Chondrocyte (in vitro differentiated cells): ENCODE results near the gene HM13. TPM values are rescaled to one million over a fixed set of nuclear protein-coding genes. Genes with fewer than 3 reads are reported as not detected.

Source experiments
- DNase-seq: peaks from one replicate; pipeline ENCODE4 v3.0.0; 2021; ENCODE audit warnings: mixed read lengths, low spot score
- H3K27ac Mint-ChIP-seq: one replicate; pipeline ENCODE4 v1.8.0; 2021; ENCODE audit warnings: mild to moderate bottlenecking, moderate library complexity, mixed read lengths; ENCODE audit not compliant: unreplicated experiment
- H3K27me3 Mint-ChIP-seq: 2 replicates; pipeline ENCODE4 v1.8.0; 2021; ENCODE audit warnings: low read depth, mixed read lengths
- H3K36me3 Mint-ChIP-seq: 2 replicates; pipeline ENCODE4 v1.8.0; 2021; ENCODE audit warnings: low read depth, mixed read lengths
- H3K4me1 Mint-ChIP-seq: 2 replicates; pipeline ENCODE4 v1.8.0; 2021; ENCODE audit warnings: low read depth, mild to moderate bottlenecking, mixed read lengths
- H3K4me3 Mint-ChIP-seq: one replicate; pipeline ENCODE4 v1.8.0; 2021; ENCODE audit warnings: mild to moderate bottlenecking, moderate library complexity, mixed read lengths; ENCODE audit not compliant: unreplicated experiment
- H3K9me3 Mint-ChIP-seq: 2 replicates; pipeline ENCODE4 v1.8.0; 2021; ENCODE audit warnings: low read depth, mixed read lengths
- CTCF ChIP-seq: fragments of 200-600 bp; sonication (generic); IDR thresholded peaks from 2 replicates; pipeline ENCODE4 v1.5.0; 2021; ENCODE audit warnings: antibody characterized with exemption, mild to moderate bottlenecking, moderate library complexity
- total RNA-seq: library from RNA; stranded (reverse); gene quantifications from 3 replicates; pipeline ENCODE4 v1.2.1, GENCODE V29; 2021

HM13 gene
- total RNA-seq, 1 donor from 2014 or later: 269 TPM

- Mint-ChIP-seq H3K9me3 (no peaks in the 10 kb centered on the region), H3K27ac (peak overlapping the region; percentile 75), H3K27me3 (no peaks in the 10 kb centered on the region), H3K4me3 (no peak overlapping the region), H3K36me3 (no peaks in the 10 kb centered on the region), H3K4me1 (peaks cover 48% of the 10 kb centered on the region)
- no peak for DNase-seq
- no peak for TF ChIP-seq CTCF
Observed at GRCh38 chr20:31602779-31603441, 88.7 kb downstream of the HM13 start.

- Mint-ChIP-seq H3K36me3 (no peaks in the 10 kb centered on the region), H3K4me3 (peak overlapping the region; percentile 99), H3K27me3 (no peaks in the 10 kb centered on the region), H3K4me1 (peaks cover 57% of the 10 kb centered on the region), H3K27ac (peak overlapping the region; percentile 95), H3K9me3 (no peaks in the 10 kb centered on the region)
- TF ChIP-seq CTCF: no peak
- DNase-seq: peak; percentile 99
Observed at GRCh38 chr20:31603822-31604566, 89.8 kb downstream of the HM13 start.

- TF ChIP-seq CTCF: no peak
- H3K27me3 Mint-ChIP-seq: no peaks in the 10 kb centered on the region
- H3K4me3 Mint-ChIP-seq: peak overlapping the region; percentile 99
- no peaks in the 10 kb centered on the region for H3K36me3 Mint-ChIP-seq
- peak overlapping the region; percentile 95 for H3K27ac Mint-ChIP-seq
- DNase-seq: no peak
- no peaks in the 10 kb centered on the region for H3K9me3 Mint-ChIP-seq
- peaks cover 57% of the 10 kb centered on the region for H3K4me1 Mint-ChIP-seq
Observed at GRCh38 chr20:31604567-31605030, 90.4 kb downstream of the HM13 start.

GRCh38 chr20:31605031-31605901 is 91.0 kb downstream of the HM13 start, which contains the start of gene ID1:
Gene ID1, plus strand, starts transcription at chr20:31605289. Its CDS starts 99 bp downstream, at chr20:31605388.
- TF ChIP-seq CTCF: no peak
- Mint-ChIP-seq H3K27ac (peak within 1 kb of the TSS; percentile 95), H3K4me1 (peaks cover 57% of the 10 kb centered on the region), H3K9me3 (no peaks in the 10 kb centered on the region), H3K27me3 (no peaks in the 10 kb centered on the region), H3K36me3 (no peaks in the 10 kb centered on the region), H3K4me3 (peak within 1 kb of the TSS; percentile 99)
- DNase-seq: peak; percentile 98
